NT2/D1 (cell line): Measurements from ENCODE around the gene TNRC6C.
"Not testable (repeated sequence)": the region's sequence is repeated elsewhere in the genome, so short reads cannot be mapped to it uniquely, and the experiment has no call there.

Source experiments
- DNase-seq: peaks from one replicate; pipeline ENCODE4 v3.0.0-alpha.2; 2011; ENCODE audit warnings: low read depth, low spot score
- H3K27me3 ChIP-seq: 2 replicates; pipeline ENCODE4 v1.6.0; 2011; ENCODE audit warnings: mild to moderate bottlenecking; ENCODE audit not compliant: insufficient read length, insufficient read depth
- H3K36me3 ChIP-seq: 2 replicates; pipeline ENCODE4 v1.6.1; 2011; ENCODE audit warnings: mild to moderate bottlenecking, low read length, mixed read lengths; ENCODE audit not compliant: insufficient read depth, insufficient read length
- H3K4me1 ChIP-seq: 2 replicates; pipeline ENCODE4 v1.5.1; 2011; ENCODE audit not compliant: insufficient read depth, insufficient read length
- H3K4me3 ChIP-seq: 2 replicates; pipeline ENCODE4 v1.5.1; 2011; ENCODE audit warnings: low read depth; ENCODE audit not compliant: insufficient read length
- H3K9ac ChIP-seq: 2 replicates; pipeline ENCODE4 v1.6.0; 2011; ENCODE audit warnings: low read depth; ENCODE audit not compliant: insufficient read length
- H3K9me3 ChIP-seq: 2 replicates; pipeline ENCODE4 v1.5.1; 2011; ENCODE audit warnings: mild to moderate bottlenecking, low read length; ENCODE audit not compliant: insufficient read depth
- SUZ12 ChIP-seq: IDR thresholded peaks from 2 replicates; pipeline ENCODE4 v1.6.1; 2011; ENCODE audit not compliant: insufficient read length, insufficient read depth; ENCODE audit errors: extremely low read depth
- YY1 ChIP-seq: IDR thresholded peaks from 2 replicates; pipeline ENCODE4 v1.6.1; 2011; ENCODE audit not compliant: insufficient read length, insufficient read depth
- ZNF274 ChIP-seq: IDR thresholded peaks from 2 replicates; pipeline ENCODE4 v1.6.1; 2011; ENCODE audit warnings: mild to moderate bottlenecking, low read depth, low read length

The TNRC6C gene

GRCh38 chr17:77935121-77935571, 23.4 kb upstream of the TNRC6C start:
- no peak overlapping the region for H3K9ac ChIP-seq
- H3K36me3 ChIP-seq = no peaks in the 10 kb centered on the region

DNA sequence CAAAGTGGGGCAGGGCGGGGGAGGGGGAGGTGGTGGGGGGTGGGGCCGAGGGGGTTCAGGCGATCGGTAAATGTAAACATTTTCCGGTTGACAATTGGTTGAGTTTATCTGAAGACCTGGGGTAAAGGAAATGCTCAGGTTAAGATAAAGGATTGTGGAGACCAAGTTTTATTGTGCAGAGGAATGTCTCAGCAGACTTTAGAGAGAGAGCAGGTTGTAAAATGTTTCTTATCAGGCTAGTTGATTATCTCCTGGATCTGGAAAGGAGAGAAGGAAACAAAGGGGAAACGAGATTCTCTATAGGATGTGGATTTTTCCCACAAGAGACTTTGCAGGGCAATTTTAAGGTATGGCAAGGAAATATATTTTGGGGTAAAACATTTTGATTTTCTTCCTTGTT, 22.8 kb upstream of the TNRC6C start:
- H3K9ac ChIP-seq, H3K4me1 ChIP-seq, H3K36me3 ChIP-seq, DNase-seq, H3K9me3 ChIP-seq, H3K27me3 ChIP-seq, H3K4me3 ChIP-seq: not testable (repeated sequence)

More at GRCh38 chr17:77935121-77935571, 23.4 kb upstream of the TNRC6C start:
- Histone ChIP-seq H3K27me3 (no peaks in the 10 kb centered on the region), H3K4me3 (no peak overlapping the region), H3K4me1 (peaks cover 7% of the 10 kb centered on the region), H3K9me3 (no peaks in the 10 kb centered on the region)
- TF ChIP-seq SUZ12 (no peak), YY1 (no peak), ZNF274 (no peak)
- no peak for DNase-seq

DNA sequence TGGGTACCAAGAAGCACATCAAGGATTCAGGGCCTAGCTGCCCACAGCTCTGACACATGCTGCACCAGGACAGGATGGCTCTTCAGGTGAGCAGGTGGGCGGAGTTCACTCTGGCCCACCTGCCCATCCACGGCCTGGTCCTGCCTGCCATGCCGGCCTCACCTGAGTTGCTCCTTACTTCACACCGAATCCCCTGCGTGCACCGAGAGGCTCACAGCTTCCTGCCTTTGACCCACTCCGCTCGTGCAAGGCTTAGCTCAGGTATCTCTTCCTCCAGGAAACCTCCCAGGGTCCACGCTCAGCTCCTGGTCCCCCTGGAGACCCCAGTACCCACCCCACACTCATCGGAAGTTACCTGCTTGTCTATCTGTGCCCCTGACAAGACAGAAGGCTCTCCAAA, 21.6 kb upstream of the TNRC6C start:
- Histone ChIP-seq H3K27me3 (no peaks in the 10 kb centered on the region), H3K9ac (no peak overlapping the region), H3K36me3 (no peaks in the 10 kb centered on the region), H3K9me3 (peaks cover 5% of the 10 kb centered on the region; the same call in 1 of the 2 replicates), H3K4me3 (no peak overlapping the region), H3K4me1 (peaks cover 4% of the 10 kb centered on the region)
- DNase-seq = no peak
- TF ChIP-seq ZNF274 (no peak), SUZ12 (no peak), YY1 (no peak)

DNA sequence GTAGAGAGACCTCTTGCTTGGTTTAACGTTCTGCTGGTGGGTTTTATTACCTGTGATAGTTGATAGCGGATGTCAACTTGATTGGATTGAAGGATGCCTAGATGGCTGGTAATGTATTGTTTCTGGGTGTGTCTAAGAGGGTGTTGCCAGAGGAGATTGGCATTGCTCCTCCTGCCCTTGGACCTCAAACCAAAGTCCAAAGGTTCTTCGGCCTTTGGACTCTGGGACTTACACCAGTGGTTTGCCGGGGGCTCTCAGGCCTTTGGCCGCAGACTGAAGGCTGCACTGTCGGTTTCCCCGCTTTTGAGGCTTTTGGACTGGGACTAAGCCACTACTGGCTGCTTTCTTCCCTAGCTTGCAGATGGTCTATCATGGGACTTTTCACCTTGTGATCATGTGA, 17.5 kb upstream of the TNRC6C start:
- Histone ChIP-seq H3K9me3 (peaks cover 5% of the 10 kb centered on the region; the same call in 1 of the 2 replicates), H3K9ac (no peak overlapping the region), H3K4me3 (no peak overlapping the region), H3K36me3 (no peaks in the 10 kb centered on the region), H3K4me1 (peaks cover 7% of the 10 kb centered on the region), H3K27me3 (no peaks in the 10 kb centered on the region)
- DNase-seq = no peak
- TF ChIP-seq ZNF274 (no peak), SUZ12 (no peak), YY1 (no peak)

GRCh38 chr17:77942112-77942988, 16.2 kb upstream of the TNRC6C start:
- Histone ChIP-seq H3K9me3 (peaks cover 5% of the 10 kb centered on the region; the same call in 1 of the 2 replicates), H3K36me3 (no peaks in the 10 kb centered on the region), H3K27me3 (no peaks in the 10 kb centered on the region), H3K4me1 (peaks cover 3% of the 10 kb centered on the region), H3K9ac (no peak overlapping the region), H3K4me3 (no peak overlapping the region)
- TF ChIP-seq ZNF274 (no peak), SUZ12 (no peak), YY1 (no peak)
- DNase-seq = no peak

- DNase-seq = no peak
- Histone ChIP-seq H3K27me3 (no peaks in the 10 kb centered on the region), H3K4me3 (no peak overlapping the region), H3K9ac (no peak overlapping the region), H3K9me3 (peaks cover 10% of the 10 kb centered on the region; the same call in 1 of the 2 replicates), H3K36me3 (no peaks in the 10 kb centered on the region), H3K4me1 (peaks cover 3% of the 10 kb centered on the region)
- no peak for TF ChIP-seq SUZ12
- TF ChIP-seq ZNF274 = no peak
These were observed 14.5 kb upstream of the TNRC6C start for GRCh38 chr17:77943971-77944370.

DNA sequence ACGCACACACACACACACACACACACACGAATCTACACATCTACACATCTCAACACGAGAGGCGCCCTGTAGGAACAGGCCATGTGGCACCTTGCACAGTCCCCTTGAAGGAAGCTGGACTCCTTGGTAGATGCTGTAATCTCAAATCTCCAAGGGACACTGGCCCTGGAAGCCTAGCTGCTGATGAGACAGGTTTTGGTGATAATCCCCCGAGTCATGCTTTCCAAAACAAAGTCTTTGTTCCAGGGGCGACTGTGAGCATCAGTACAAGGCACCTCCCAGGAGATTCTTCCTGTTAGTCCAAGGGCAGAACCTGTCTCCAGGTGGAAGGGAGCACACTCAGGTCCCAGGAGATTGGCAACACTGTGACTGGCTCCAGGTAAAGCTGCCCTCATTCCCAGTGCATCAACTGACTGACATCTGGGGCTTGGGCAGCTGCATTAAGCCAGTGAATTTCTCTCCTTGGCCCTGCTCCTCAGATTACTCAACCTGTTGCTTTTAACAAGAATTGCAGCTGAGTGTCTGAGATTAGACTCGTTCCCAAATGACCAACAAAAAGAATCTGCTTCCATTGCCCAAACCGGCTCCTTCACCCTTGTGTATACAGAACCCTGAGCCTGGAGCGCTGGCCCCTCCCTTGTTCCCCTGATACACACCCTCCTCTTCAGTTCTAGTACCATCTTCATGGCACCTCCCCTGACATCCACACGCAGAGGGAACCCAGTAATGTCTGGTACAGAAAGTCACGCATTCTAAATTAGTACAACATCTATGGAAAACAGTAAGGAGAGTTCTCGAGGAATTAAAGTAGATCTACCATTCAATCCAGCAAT, 13.9 kb upstream of the TNRC6C start:
- TF ChIP-seq YY1 (no peak), SUZ12 (no peak), ZNF274 (no peak)
- peaks cover 10% of the 10 kb centered on the region; the same call in 1 of the 2 replicates for H3K9me3 ChIP-seq
- H3K27me3 ChIP-seq = no peaks in the 10 kb centered on the region

More for the DNA sequence above, 13.9 kb upstream of the TNRC6C start:
- Histone ChIP-seq H3K4me3 (no peak overlapping the region), H3K9ac (no peak overlapping the region), H3K36me3 (no peaks in the 10 kb centered on the region), H3K4me1 (peaks cover 3% of the 10 kb centered on the region)
- no peak for DNase-seq
